T1000 (cell line): ENCODE data around the gene FBXO2.
"Not testable (repeated sequence)": the region's sequence is repeated elsewhere in the genome, so short reads cannot be mapped to it uniquely, and the experiment has no call there.

Source experiments
- DNase-seq: peaks from one replicate; lab custom pipeline; 2025; ENCODE audit warnings: mixed read lengths; lab: John Stamatoyannopoulos, UW

FBXO2 gene

DNA sequence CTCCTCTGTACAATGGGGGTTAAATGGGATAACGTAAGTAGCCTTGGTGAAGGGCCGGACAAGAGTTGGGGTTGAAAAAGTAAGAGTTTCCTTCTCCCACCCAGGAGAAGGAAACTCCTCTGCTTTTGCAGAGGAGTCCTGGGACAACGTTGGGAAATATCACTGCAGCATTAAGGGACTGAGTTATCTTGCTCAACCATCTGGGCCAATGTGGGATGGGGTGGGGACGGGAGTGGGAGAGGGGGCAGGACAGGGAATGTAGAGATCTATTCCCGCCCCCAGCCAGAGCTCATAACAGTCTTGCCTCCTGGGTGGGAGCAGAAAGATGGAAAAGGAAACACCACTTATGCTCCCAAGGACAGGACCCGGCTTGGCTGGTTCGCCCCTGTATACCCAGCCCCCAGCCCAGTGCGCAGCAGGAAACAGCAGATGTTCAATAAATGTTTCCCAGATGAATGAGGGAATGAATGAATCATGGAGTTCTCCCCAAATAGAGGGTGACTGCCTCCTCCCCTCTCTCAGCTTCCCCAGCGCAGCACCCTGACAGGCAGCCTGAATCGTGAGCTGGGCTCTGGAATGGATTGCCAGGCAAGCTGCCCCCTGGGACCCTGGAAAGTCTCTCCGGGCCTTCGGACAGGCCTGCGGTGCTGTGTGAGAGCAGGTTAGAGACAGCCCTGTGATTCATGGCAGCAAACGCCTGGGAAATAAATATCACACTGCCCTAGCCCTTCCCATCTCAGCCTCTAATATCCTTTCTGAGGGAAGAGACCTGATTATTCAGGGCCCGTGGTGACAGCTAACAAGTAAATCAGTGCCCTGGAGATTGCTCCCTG is 24.8 kb downstream of the FBXO2 start:
- DNase-seq = no peak

DNA sequence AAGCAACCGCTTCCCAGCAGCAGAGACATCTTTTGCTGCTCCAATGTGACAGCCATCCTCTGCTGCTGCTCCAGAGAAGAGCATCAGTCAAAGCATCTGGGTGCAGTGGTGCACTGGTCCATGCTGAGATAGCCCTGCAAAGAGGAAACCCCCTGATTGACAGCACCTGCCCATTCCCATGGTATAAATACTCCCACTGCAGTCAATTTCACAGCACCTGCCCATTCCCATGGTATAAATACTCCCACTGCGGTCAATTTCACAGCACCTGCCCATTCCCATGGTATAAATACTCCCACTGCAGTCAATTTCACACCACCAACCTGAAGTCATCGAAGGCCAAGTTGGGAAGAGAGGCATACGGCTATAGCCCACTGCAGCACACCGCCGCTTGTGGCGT is 25.5 kb downstream of the FBXO2 start:
- DNase-seq = no peak

DNA sequence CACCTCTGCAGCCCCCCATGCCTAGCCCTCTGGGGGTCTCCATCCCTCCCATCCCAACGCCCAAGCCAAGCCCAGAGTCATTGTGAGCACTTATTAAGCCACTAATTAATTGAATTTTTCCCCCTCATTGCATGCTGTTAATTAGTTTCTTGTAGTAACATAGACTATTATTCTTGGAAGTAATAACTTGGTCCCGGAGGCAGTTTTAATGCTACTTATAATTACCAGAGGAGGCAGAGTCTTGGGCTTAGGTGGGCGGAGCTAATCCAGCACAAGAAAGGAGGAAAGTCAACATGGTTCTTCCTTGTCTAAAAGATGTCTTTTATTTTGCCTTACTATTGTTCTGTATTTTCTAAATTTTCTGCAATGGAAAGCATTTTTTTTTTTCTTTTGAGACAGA is 27.7 kb downstream of the FBXO2 start:
- DNase-seq = no peak

DNA sequence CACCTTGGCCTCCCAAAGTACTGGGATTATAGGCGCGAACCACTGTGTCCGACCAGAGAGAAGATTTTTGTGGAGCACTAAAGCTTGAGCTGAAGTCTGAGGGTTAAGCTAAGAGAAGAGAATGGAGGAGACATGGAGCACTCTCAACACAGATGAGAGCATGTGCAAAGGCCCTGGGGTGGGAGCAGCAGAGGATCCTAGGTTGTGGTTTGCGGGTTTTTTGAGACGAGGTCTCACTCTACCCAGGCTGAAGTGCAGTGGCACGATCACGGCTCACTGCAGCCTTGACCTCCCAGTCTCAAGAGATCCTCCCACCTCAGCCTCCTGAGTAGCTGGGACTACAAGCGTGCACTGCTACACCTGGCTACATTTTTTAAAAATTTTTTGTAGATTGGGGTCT is 30.5 kb downstream of the FBXO2 start:
- DNase-seq = no peak

DNA sequence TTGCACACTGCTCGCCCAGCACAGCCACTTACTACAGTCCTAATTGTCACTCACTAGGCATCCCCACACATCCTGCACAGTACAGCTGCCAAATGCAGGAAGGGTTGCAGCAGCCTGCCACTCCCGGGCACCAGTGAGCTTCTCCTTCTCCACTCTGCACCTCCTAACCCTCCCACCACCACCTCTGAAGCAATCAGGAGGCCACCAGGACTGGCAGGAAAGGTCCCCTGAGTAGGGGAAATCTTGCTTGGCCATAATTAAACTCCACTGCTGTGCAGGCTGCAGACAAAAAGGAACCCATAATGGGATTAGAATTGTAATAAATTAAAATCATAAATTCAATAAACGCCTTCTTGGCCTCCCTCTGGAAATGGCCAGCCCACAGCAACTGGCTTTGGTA is 31.8 kb downstream of the FBXO2 start:
- DNase-seq = no peak

DNA sequence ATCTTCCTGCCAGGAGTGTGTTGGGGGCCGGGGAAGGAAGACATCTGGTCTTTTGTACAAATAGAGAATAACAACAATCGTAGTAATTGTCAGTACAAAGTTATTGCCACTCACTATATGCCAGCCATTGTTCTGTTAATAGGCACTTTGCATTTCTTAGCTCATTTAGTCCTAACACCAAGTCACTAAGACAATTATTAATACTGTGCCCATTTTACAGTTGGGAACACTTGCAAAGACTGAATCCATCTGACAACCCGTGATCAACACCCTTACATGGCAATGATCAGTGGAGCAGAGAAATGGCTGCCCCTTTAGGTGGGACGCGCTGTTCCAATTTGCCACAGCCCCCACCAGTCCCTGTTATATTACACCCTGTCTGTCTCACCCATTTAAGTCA is 33.3 kb downstream of the FBXO2 start:
- no peak for DNase-seq

DNA sequence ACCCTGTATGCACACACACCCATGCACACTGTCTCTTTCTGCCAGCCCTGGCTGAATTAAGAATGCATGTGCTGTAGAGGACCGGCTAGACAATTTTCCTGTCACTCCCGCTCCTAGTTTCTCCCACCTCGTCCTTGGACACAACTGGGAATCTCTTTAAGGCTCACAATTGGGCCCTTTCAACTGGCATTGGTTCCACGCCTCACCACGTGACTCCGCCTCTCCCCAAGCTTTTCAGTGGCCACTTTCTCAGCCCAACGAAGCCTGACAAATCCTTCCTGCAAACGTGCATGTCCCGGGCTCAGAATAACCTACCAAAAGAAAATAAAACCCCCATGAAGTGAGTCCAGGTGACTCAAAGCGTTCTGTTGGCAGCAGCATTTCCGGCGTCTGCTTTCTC is 33.8 kb downstream of the FBXO2 start:
- DNase-seq = no peak

DNA sequence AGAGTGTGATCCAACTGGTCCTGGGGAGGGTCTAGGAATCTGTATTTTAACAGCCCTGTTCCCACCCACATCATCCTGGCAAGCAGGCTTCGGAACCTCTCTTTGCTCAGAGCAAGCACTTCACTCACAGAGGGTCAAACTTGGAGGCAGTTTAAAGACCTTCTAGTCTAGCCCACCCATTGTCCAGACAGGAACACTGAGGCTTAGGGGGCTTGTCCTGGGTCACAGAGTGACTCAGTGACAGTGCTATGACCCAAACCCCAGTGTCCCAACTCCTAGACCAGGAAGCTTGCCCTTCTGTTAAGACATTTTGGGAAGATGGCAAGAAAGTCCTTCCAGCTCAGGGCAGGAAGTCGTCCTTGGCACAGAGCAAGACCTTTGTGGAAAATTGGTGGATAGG is 36.5 kb downstream of the FBXO2 start:
- DNase-seq = no peak

DNA sequence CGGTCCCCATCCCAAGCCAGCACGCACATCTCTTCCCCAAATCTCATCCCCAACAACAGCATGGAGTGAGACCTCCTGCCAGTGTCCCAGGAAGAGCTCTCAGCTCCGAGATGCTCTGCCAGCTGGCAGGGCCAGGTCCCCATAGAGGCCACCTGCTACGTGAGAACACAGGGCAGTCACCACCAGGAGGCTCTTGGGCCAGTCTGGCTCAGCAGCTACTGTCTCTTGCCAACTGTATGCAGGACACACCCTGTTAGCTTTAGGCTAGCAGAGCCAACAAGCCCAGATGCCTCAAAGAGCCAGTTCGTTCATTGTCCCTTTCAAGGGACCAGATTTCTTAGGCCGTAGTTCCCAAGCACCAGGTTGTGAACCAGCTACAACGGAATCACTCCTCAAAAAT is 36.9 kb downstream of the FBXO2 start:
- no peak for DNase-seq

DNA sequence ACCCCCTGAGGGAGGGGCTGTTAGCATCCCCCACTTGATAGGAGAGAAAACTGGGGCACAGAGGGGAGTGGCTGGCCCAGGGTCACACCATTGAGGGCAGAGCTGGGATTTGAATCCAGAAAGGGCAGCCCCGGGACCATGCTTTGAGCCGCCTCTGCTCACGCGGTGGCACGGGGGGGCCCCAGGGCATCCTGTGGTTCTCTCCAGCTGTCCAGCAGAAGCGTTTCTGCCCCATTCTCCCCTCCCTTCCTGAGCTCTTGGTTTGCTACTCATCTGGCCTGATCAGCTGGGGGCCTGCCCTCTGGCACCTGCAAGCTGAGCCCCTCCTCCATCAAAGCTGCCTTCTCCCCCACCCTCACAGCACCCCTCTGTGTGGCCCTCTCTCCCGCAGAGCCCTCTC is 37.5 kb downstream of the FBXO2 start:
- no peak for DNase-seq

DNA sequence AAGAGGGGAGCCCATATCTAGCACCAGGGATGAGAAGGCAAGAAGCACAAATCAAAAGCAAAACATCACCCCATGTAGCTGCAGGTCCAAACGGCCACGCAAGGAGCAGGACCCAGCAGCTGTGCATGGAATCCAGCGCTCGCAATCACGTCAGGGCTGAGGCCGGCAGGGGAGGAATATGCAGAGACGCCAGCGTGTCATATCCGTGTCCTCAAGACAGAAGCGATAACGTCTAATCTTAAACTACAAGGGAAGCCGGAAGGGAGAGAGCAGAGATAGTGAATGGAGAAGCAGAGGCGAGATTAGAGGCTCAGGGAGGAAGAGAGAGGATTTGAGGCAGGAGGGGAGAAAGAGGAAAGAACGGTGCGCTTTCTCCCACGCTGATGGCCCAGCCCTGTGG is 39.1 kb downstream of the FBXO2 start:
- DNase-seq = no peak

DNA sequence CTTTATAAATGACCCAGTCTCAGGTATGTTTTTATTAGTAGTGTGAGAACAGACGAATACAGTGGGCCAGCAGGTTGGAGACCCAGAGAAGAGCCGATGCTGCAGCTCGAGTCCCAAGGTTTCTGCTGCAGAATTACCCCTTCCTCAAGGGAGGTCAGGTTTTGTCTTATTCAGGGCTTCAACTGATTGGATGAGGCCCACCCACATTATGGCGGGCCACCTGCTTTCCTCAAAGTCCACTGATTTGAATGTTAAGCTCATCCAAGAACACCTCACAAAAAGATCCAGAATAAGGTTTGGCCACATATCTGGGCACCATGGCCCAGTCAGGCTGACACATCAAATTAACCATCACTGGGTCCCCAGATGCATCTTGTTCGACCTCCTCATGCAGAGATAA is 40.9 kb downstream of the FBXO2 start:
- DNase-seq = no peak

DNA sequence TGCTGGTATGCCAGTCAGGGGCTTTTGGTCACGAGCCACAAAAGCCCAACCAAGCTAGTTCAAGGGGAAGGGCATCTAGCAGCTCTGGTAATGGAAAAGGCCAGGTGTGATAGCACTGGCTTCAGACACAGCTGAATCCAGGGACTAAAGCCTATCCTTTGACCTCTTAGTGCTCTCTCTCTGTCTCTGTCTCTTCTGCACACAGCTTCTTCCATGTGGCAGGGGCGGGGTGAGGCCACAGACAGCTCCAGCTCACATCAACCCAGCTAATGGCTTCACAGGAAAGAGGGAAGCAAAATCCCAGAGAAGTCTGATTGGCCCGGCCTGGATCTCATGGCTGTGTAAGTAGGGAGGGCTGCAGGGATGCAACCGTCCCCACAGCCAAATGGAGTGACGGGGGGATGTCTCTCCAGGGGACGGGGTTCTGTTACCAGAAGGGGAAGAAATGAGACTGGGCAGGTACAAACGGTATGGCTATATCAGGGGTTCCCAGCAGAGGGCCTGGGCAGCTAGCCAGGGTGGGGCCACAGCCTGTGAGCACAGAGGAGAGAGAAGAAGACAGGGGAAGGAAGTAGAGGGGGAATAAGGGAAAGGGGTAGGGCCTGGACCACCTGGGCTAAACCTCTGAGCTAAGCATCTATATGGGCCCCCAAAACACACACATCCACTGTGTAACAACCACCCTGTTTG is 42.4 kb downstream of the FBXO2 start:
- no peak for DNase-seq

DNA sequence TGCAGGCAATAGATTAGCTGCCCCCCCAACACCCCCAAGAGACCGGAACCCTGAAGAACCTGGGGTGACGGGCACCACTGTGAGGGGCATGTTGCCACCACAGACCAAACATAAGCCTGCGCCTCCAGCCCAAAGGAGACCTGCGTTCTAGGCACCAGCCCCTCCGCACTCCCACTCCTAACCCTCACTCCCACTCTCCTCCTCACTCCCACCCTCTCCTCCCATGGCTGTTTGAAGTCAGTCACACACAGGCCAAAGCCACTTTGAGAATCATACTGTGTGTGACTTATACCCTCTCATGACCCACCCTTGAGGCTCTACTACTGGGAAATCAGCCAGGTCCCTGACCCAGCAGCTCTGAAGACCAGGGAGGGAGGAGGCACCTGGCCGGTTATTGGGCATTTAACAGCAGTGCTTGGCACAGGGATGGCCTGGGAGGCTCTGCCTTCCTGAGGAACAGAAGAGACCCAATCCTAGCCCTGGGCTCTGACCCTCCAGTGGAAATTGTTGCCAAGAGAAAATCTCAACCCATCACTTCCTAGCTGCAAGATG is 43.5 kb downstream of the FBXO2 start:
- no peak for DNase-seq

DNA sequence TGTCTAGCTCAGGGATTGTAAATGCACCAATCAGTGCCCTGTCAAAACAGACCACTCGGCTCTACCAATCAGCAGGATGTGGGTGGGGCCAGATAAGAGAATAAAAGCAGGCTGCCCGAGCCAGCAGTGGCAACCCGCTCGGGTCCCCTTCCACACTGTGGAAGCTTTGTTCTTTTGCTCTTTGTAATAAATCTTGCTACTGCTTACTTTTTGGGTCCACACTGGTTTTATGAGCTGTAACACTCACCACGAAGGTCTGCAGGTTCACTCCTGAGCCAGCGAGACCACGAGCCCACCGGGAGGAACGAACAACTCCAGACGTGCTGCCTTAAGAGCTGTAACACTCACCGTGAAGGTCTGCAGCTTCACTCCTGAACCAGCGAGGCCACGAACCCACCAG is 44.9 kb downstream of the FBXO2 start:
- not testable (repeated sequence) for DNase-seq

DNA sequence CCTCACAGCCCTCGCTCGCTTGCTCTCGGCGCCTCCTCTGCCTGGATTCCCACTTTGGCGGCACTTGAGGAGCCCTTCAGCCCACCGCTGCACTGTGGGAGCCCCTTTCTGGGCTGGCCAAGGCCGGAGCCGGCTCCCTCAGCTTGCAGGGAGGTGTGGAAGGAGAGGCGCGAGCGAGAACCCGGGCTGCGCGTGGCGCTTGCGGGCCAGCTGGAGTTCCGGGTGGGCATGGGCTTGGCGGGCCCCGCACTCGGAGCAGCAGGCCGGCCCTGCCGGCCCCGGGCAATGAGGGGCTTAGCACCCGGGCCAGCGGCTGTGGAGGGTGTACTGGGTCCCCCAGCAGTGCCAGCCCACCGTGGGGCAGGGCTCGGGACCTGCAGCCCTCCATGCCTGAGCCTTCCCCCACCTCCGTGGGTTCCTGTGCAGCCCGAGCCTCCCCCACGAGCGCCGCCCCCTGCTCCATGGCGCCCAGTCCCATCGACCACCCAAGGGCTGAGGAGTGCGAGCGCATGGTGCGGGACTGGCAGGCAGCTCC is 45.6 kb downstream of the FBXO2 start:
- not testable (repeated sequence) for DNase-seq

DNA sequence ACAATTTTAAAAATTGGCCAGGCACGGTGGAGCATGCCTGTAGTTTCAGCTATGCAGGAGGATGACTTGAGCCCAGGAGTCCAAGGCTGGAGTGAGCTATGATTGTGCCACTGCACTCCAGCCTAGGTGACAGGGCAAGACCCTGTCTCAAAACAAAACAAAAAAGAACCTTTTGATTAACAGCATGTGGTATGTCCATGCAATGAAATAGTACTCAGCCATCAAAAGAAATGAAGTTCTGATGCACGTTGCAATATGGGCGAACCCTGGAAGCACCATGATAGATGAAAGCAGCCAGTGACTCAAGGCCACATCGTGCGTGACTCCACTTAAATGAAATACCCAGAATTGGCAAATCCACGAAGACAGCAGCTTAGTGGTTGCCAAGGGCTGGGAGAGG is 47.5 kb downstream of the FBXO2 start:
- DNase-seq = no peak

DNA sequence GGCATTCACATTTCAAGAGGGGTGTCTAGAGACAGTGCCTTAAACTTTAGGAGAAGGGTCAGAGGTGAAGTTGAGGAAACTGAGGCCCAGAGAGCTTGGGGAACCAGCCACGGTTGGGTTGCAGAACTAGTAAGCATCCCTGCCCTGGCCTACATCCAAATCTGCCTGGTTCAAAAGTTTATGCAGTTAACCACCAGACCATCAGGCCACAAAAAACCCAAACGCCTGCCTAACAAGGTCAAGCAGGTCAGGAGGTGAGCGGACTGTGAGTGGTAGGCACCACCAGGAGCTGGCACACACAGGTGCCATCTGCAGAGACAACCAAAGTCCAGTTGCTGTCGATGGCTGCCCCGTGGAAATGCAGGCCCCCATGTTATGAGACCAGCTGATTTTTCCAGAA is 51.2 kb downstream of the FBXO2 start:
- no peak for DNase-seq

DNA sequence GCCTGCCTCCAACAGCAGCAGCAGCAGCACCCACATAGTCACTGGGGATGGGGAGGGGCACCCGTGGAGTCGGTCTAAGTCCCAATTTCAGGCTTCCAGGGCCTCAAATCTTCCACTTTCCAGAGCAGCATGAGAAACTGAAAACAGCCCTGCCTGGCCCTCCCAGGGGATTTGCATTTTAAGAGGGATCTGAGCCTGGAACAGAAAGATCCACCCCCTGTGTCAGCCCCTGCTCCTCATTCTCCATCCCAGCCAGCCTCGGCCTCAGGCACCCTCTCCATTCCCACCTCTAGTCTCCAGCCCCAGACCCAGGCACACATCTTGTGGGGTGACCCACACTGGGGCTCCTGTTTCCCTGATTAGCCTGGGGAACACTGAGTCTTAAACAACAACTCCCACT is 51.8 kb downstream of the FBXO2 start:
- no peak for DNase-seq

DNA sequence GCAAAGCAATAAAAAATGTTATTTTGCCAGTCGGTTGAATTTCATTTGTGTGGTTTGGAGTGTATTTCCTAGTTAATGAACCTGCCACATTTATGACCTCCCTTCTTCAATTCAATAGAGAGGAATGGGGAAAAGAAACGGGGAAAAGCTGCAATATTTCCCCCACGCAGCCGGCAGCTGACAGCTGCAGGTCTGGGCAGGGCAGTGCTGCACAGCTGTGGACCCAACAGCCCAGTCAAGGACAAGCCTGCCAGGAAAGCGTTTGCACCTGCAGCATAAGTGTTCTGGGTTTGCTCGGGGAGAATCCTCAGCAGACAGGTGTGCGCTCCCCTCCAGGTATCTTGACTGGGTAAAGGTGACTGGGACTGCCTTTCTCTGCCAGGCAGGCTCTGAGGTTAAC is 53.4 kb downstream of the FBXO2 start:
- no peak for DNase-seq

DNA sequence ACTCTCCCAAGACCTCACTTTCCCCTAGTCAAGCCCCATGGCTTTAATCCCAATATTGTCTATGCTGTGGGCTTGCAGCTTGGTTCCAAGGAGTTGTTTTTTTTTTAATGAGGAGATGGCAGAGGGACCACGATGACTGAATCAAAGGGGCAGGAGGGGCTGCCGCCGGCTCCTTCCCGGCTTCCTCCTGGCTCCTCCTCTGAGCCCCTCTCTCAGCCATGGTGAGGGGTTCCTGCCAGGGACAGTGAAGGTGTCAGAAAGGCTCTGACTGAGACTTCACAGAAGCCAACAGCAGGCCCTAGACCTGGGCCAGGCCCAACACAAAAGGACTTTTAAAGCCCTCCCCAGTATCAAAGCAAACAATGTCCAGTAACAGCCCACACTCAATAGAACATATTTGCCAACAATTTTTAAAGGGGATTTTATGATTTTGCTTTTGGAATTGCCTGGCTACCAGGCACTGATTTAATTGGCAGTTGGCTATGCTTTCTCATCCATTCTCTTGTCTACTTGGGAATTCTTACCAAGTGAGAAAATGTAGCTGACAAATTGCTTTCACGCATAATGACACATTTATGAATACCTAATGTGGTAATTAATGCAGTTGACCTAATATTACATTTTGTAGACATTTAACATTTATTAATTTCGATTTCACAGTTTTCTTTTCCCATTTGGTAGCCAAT is 54.2 kb downstream of the FBXO2 start:
- no peak for DNase-seq

DNA sequence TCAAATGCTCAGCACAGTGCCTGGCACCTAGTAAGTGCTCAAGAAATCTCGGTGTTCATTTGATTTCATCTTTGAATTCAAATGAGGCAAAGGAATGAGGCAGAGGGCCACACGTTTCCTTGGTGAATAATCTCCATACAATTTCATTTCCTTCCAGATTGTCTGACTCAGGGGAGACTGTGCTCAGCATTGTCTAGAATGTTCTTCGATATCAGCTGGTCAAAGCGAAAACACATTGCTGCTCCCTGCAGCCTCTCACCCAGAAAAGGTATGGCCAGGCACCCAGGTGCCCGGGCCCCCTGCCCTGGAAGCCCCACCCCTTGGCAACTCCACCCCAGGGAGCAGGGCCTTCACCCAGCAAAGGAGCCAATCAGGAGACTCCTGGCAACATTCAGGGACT is 55.8 kb downstream of the FBXO2 start:
- no peak for DNase-seq
